ENCODE data around the gene LIPC.

Gene LIPC

GRCh38 chr15:58559904-58560588 is 128.3 kb downstream of the LIPC start:
- no peaks in the 10 kb centered on the region for H3K27me3 ChIP-seq (ENCODE audit: control insufficient read depth, insufficient read depth, low read length)
- H3K4me1 ChIP-seq (ENCODE audit: control insufficient read depth, insufficient read depth, low read length), result peaks cover 16% of the 10 kb centered on the region; the same call in 1 of the 2 replicates
- H3K4me3 ChIP-seq (ENCODE audit: low read depth, low read length), result no peak overlapping the region
- H3K36me3 ChIP-seq (ENCODE audit: control insufficient read depth, insufficient read depth, low read length), result no peaks in the 10 kb centered on the region
- peaks cover 16% of the 10 kb centered on the region for H3K9me3 ChIP-seq (ENCODE audit: control insufficient read depth, insufficient read depth, low read depth, low read length)
- no peak overlapping the region for H3K9ac ChIP-seq (ENCODE audit: low read length)
- H3K27ac ChIP-seq (ENCODE audit: low read depth, low read length), result no peak overlapping the region

GRCh38 chr15:58561321-58561720 is 129.5 kb downstream of the LIPC start:
- Histone ChIP-seq H3K27me3 (ENCODE audit: control insufficient read depth, insufficient read depth, low read length) (no peaks in the 10 kb centered on the region), H3K4me3 (ENCODE audit: low read depth, low read length) (no peak overlapping the region), H3K4me1 (ENCODE audit: control insufficient read depth, insufficient read depth, low read length) (peaks cover 6% of the 10 kb centered on the region; the same call in 1 of the 2 replicates), H3K9ac (ENCODE audit: low read length) (no peak overlapping the region), H3K36me3 (ENCODE audit: control insufficient read depth, insufficient read depth, low read length) (no peaks in the 10 kb centered on the region), H3K27ac (ENCODE audit: low read depth, low read length) (no peak overlapping the region), H3K9me3 (ENCODE audit: control insufficient read depth, insufficient read depth, low read depth, low read length) (peaks cover 16% of the 10 kb centered on the region)

GRCh38 chr15:58562135-58562534 is 130.3 kb downstream of the LIPC start:
- Histone ChIP-seq H3K9ac (ENCODE audit: low read length) (no peak overlapping the region), H3K27ac (ENCODE audit: low read depth, low read length) (no peak overlapping the region), H3K4me3 (ENCODE audit: low read depth, low read length) (no peak overlapping the region), H3K4me1 (ENCODE audit: control insufficient read depth, insufficient read depth, low read length) (peaks cover 6% of the 10 kb centered on the region; the same call in 1 of the 2 replicates), H3K9me3 (ENCODE audit: control insufficient read depth, insufficient read depth, low read depth, low read length) (peaks cover 16% of the 10 kb centered on the region), H3K27me3 (ENCODE audit: control insufficient read depth, insufficient read depth, low read length) (no peaks in the 10 kb centered on the region), H3K36me3 (ENCODE audit: control insufficient read depth, insufficient read depth, low read length) (no peaks in the 10 kb centered on the region)

GRCh38 chr15:58564981-58565380 is 133.2 kb downstream of the LIPC start:
- no peak overlapping the region for H3K4me3 ChIP-seq (ENCODE audit: low read depth, low read length)
- H3K27ac ChIP-seq (ENCODE audit: low read depth, low read length), result no peak overlapping the region
- H3K9me3 ChIP-seq (ENCODE audit: control insufficient read depth, insufficient read depth, low read depth, low read length), result no peaks in the 10 kb centered on the region
- no peaks in the 10 kb centered on the region for H3K27me3 ChIP-seq (ENCODE audit: control insufficient read depth, insufficient read depth, low read length)
- peaks cover 6% of the 10 kb centered on the region; the same call in 1 of the 2 replicates for H3K4me1 ChIP-seq (ENCODE audit: control insufficient read depth, insufficient read depth, low read length)
- no peak overlapping the region for H3K9ac ChIP-seq (ENCODE audit: low read length)
- no peaks in the 10 kb centered on the region for H3K36me3 ChIP-seq (ENCODE audit: control insufficient read depth, insufficient read depth, low read length)

- Histone ChIP-seq H3K4me1 (ENCODE audit: control insufficient read depth, insufficient read depth, low read length) (peaks cover 6% of the 10 kb centered on the region; the same call in 1 of the 2 replicates), H3K27me3 (ENCODE audit: control insufficient read depth, insufficient read depth, low read length) (no peaks in the 10 kb centered on the region), H3K36me3 (ENCODE audit: control insufficient read depth, insufficient read depth, low read length) (no peaks in the 10 kb centered on the region), H3K4me3 (ENCODE audit: low read depth, low read length) (no peak overlapping the region), H3K9me3 (ENCODE audit: control insufficient read depth, insufficient read depth, low read depth, low read length) (no peaks in the 10 kb centered on the region), H3K9ac (ENCODE audit: low read length) (no peak overlapping the region), H3K27ac (ENCODE audit: low read depth, low read length) (no peak overlapping the region)
Observed at GRCh38 chr15:58565619-58566018, 133.8 kb downstream of the LIPC start.

GRCh38 chr15:58566029-58566428 is 134.2 kb downstream of the LIPC start:
- H3K9me3 ChIP-seq (ENCODE audit: control insufficient read depth, insufficient read depth, low read depth, low read length), result no peaks in the 10 kb centered on the region
- no peak overlapping the region for H3K9ac ChIP-seq (ENCODE audit: low read length)
- peaks cover 6% of the 10 kb centered on the region; the same call in 1 of the 2 replicates for H3K4me1 ChIP-seq (ENCODE audit: control insufficient read depth, insufficient read depth, low read length)
- H3K27me3 ChIP-seq (ENCODE audit: control insufficient read depth, insufficient read depth, low read length), result no peaks in the 10 kb centered on the region
- no peaks in the 10 kb centered on the region for H3K36me3 ChIP-seq (ENCODE audit: control insufficient read depth, insufficient read depth, low read length)
- H3K27ac ChIP-seq (ENCODE audit: low read depth, low read length), result no peak overlapping the region
- H3K4me3 ChIP-seq (ENCODE audit: low read depth, low read length), result no peak overlapping the region

GRCh38 chr15:58568157-58568571 is 136.4 kb downstream of the LIPC start:
- H3K9ac ChIP-seq (ENCODE audit: low read length), result no peak overlapping the region
- no peaks in the 10 kb centered on the region; the same call in 1 of the 2 replicates for H3K4me1 ChIP-seq (ENCODE audit: control insufficient read depth, insufficient read depth, low read length)
- H3K4me3 ChIP-seq (ENCODE audit: low read depth, low read length), result no peak overlapping the region
- H3K36me3 ChIP-seq (ENCODE audit: control insufficient read depth, insufficient read depth, low read length), result no peaks in the 10 kb centered on the region
- H3K27ac ChIP-seq (ENCODE audit: low read depth, low read length), result no peak overlapping the region
- no peaks in the 10 kb centered on the region for H3K9me3 ChIP-seq (ENCODE audit: control insufficient read depth, insufficient read depth, low read depth, low read length)
- no peaks in the 10 kb centered on the region for H3K27me3 ChIP-seq (ENCODE audit: control insufficient read depth, insufficient read depth, low read length)

GRCh38 chr15:58569455-58569854 is 137.7 kb downstream of the LIPC start:
- Histone ChIP-seq H3K27ac (ENCODE audit: low read depth, low read length) (no peak overlapping the region), H3K4me3 (ENCODE audit: low read depth, low read length) (no peak overlapping the region), H3K27me3 (ENCODE audit: control insufficient read depth, insufficient read depth, low read length) (no peaks in the 10 kb centered on the region), H3K36me3 (ENCODE audit: control insufficient read depth, insufficient read depth, low read length) (no peaks in the 10 kb centered on the region), H3K4me1 (ENCODE audit: control insufficient read depth, insufficient read depth, low read length) (no peaks in the 10 kb centered on the region), H3K9me3 (ENCODE audit: control insufficient read depth, insufficient read depth, low read depth, low read length) (no peaks in the 10 kb centered on the region), H3K9ac (ENCODE audit: low read length) (no peak overlapping the region)

- Histone ChIP-seq H3K27ac (ENCODE audit: low read depth, low read length) (no peak overlapping the region), H3K4me1 (ENCODE audit: control insufficient read depth, insufficient read depth, low read length) (no peaks in the 10 kb centered on the region), H3K9me3 (ENCODE audit: control insufficient read depth, insufficient read depth, low read depth, low read length) (no peaks in the 10 kb centered on the region), H3K4me3 (ENCODE audit: low read depth, low read length) (no peak overlapping the region), H3K27me3 (ENCODE audit: control insufficient read depth, insufficient read depth, low read length) (no peaks in the 10 kb centered on the region), H3K9ac (ENCODE audit: low read length) (no peak overlapping the region), H3K36me3 (ENCODE audit: control insufficient read depth, insufficient read depth, low read length) (no peaks in the 10 kb centered on the region)
Observed at GRCh38 chr15:58571491-58571890, 139.7 kb downstream of the LIPC start.

GRCh38 chr15:58572521-58572920 is 140.7 kb downstream of the LIPC start:
- no peaks in the 10 kb centered on the region for H3K9me3 ChIP-seq (ENCODE audit: control insufficient read depth, insufficient read depth, low read depth, low read length)
- H3K27me3 ChIP-seq (ENCODE audit: control insufficient read depth, insufficient read depth, low read length), result no peaks in the 10 kb centered on the region
- H3K4me1 ChIP-seq (ENCODE audit: control insufficient read depth, insufficient read depth, low read length), result no peaks in the 10 kb centered on the region
- no peak overlapping the region for H3K27ac ChIP-seq (ENCODE audit: low read depth, low read length)
- H3K9ac ChIP-seq (ENCODE audit: low read length), result no peak overlapping the region
- no peak overlapping the region for H3K4me3 ChIP-seq (ENCODE audit: low read depth, low read length)
- no peaks in the 10 kb centered on the region for H3K36me3 ChIP-seq (ENCODE audit: control insufficient read depth, insufficient read depth, low read length)

- Histone ChIP-seq H3K9ac (ENCODE audit: low read length) (no peak overlapping the region), H3K4me1 (ENCODE audit: control insufficient read depth, insufficient read depth, low read length) (no peaks in the 10 kb centered on the region), H3K27me3 (ENCODE audit: control insufficient read depth, insufficient read depth, low read length) (no peaks in the 10 kb centered on the region), H3K27ac (ENCODE audit: low read depth, low read length) (no peak overlapping the region), H3K36me3 (ENCODE audit: control insufficient read depth, insufficient read depth, low read length) (no peaks in the 10 kb centered on the region), H3K4me3 (ENCODE audit: low read depth, low read length) (no peak overlapping the region), H3K9me3 (ENCODE audit: control insufficient read depth, insufficient read depth, low read depth, low read length) (no peaks in the 10 kb centered on the region)
Observed at GRCh38 chr15:58573270-58573669, 141.5 kb downstream of the LIPC start.

Measured in HUES6 (cell line).